Activated naive CD8-positive, alpha-beta T cell treated with anti-CD3 and anti-CD28 coated beads, Interleukin-2, amount 50 U/mL, for 24 hours (primary cell): ENCODE measurements around the gene PFDN4.

Source experiments
- ATAC-seq: fragments of 150-1000 bp; cut with Tn5 transposase; one replicate; pipeline ENCODE4 v1.10.0; 2021
- DNase-seq: peaks from one replicate; pipeline ENCODE4 v3.0.0; 2021
- H3K27ac Mint-ChIP-seq: one replicate; pipeline ENCODE4 v1.8.0; 2021; ENCODE audit warnings: mild to moderate bottlenecking, mixed read lengths
- H3K27me3 Mint-ChIP-seq: one replicate; pipeline ENCODE4 v1.8.0; 2021; ENCODE audit warnings: mixed read lengths
- H3K36me3 Mint-ChIP-seq: one replicate; pipeline ENCODE4 v1.8.0; 2021; ENCODE audit warnings: low read depth, mixed read lengths
- H3K4me1 Mint-ChIP-seq: one replicate; pipeline ENCODE4 v1.8.0; 2021; ENCODE audit warnings: mixed read lengths
- H3K4me3 Mint-ChIP-seq: one replicate; pipeline ENCODE4 v1.8.0; 2021; ENCODE audit warnings: mild to moderate bottlenecking, moderate library complexity, mixed read lengths
- H3K9me3 Mint-ChIP-seq: one replicate; pipeline ENCODE4 v1.8.0; 2021; ENCODE audit warnings: mixed read lengths

PFDN4 gene

DNA sequence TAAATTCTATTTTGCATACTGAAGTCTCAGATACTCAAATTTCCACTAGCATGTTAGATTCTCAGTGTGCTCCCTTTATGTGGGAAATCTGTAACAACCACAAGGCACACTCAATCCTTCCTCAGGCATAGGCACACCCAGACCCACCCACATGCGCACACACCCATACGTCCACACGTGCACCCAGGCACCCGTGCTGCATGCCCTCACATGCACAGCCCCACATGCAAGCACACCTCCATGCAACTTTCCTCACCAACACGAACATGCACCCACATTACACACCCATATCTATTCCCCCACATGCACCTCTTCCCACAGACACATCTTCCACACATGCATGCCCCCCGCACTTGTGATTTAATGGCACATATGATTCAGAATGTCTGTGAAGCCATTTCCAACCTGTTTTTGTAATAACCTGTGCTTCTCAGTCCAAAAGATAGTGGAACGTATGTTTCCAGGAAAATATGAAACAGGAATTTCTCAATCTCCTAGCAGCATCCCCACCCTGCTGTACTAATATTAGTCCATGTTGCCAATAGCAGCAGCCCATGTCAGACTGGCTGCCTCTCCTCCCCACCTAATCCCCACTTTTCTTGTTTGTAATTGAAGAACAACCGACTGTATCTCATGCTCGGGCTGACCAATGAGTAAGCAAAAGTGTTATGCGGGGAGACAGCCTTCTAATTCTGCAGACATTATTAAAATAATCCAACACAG, 22.8 kb upstream of the PFDN4 start:
- DNase-seq, result no peak
- Mint-ChIP-seq H3K27me3 (peaks cover 24% of the 10 kb centered on the region), H3K4me3 (no peak overlapping the region), H3K9me3 (no peaks in the 10 kb centered on the region), H3K27ac (no peak overlapping the region), H3K36me3 (no peaks in the 10 kb centered on the region), H3K4me1 (no peaks in the 10 kb centered on the region)
- ATAC-seq, result no peak

DNA sequence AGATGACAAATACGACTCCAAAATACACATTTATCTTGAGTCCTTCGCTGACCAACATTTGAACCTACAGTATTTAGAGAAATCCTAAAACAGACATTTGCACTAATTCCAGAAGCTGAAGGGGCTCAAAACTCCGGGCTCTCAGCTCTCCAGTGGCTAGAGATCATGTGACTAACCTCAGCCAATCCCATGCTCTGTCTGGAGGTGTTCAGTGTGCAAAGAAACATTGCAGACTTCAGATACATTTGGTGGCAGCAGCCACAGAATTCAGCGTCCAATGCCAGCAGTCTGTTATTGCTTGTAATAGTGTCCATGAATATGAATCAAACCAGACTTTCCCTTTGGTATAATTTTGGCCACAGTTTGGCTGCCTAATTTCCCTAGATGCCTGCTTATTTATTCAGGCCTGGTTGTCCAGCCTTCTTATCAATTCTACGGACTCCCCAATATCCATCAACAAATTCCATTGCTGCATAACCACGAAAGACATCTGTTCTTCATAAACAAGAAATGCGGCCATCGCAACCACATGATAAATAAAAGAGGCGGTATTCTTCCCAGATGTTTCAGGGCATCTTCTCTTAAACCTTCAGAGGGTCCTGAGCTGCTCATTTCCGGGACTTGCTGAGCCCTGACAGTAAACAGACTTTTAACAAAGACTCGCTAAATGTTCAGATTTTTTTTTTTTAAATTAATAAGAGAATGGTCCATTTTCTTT, 19.6 kb upstream of the PFDN4 start:
- Mint-ChIP-seq H3K4me3 (no peak overlapping the region), H3K36me3 (no peaks in the 10 kb centered on the region), H3K4me1 (no peaks in the 10 kb centered on the region), H3K27ac (no peak overlapping the region), H3K9me3 (no peaks in the 10 kb centered on the region), H3K27me3 (peaks cover 20% of the 10 kb centered on the region)
- DNase-seq, result no peak
- no peak for ATAC-seq

GRCh38 chr20:54189630-54190029, 18.3 kb upstream of the PFDN4 start:
- H3K27ac Mint-ChIP-seq, result no peak overlapping the region
- H3K36me3 Mint-ChIP-seq, result no peaks in the 10 kb centered on the region
- no peak overlapping the region for H3K4me3 Mint-ChIP-seq
- ATAC-seq, result no peak
- peaks cover 16% of the 10 kb centered on the region for H3K27me3 Mint-ChIP-seq
- no peak for DNase-seq
- H3K9me3 Mint-ChIP-seq, result no peaks in the 10 kb centered on the region
- H3K4me1 Mint-ChIP-seq, result no peaks in the 10 kb centered on the region

DNA sequence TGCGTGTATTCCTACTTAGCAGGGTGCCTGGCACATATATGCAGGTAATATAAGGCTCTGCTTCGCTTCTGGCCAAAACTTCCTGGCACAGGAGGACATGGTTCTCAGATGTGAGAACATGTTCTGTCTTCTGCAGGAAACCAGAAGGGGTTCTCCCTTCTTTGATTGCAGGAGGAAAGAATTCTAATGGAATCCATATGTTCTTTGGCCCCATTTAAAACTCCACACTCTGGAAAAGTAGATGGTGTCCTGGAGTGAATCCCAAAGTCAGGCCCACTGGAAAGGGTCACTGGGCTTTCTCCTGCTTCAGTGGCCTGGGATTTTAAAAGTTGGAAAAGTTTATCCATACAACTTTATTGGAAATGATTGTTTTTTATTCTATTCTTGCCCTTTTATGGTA, 17.7 kb upstream of the PFDN4 start:
- Mint-ChIP-seq H3K27ac (no peak overlapping the region), H3K4me3 (no peak overlapping the region), H3K9me3 (no peaks in the 10 kb centered on the region), H3K27me3 (peaks cover 10% of the 10 kb centered on the region), H3K4me1 (no peaks in the 10 kb centered on the region), H3K36me3 (no peaks in the 10 kb centered on the region)
- DNase-seq (no peak), ATAC-seq (no peak)

- H3K4me3 Mint-ChIP-seq, result no peak overlapping the region
- H3K27me3 Mint-ChIP-seq, result peaks cover 4% of the 10 kb centered on the region
- DNase-seq (no peak), ATAC-seq (no peak)
- H3K4me1 Mint-ChIP-seq, result no peaks in the 10 kb centered on the region
- no peaks in the 10 kb centered on the region for H3K36me3 Mint-ChIP-seq
- no peaks in the 10 kb centered on the region for H3K9me3 Mint-ChIP-seq
- H3K27ac Mint-ChIP-seq, result no peak overlapping the region
Measured at GRCh38 chr20:54193817-54194216, 14.1 kb upstream of the PFDN4 start.

GRCh38 chr20:54194724-54195438, 13.0 kb upstream of the PFDN4 start:
- Mint-ChIP-seq H3K4me1 (no peaks in the 10 kb centered on the region), H3K27me3 (peaks cover 4% of the 10 kb centered on the region), H3K9me3 (no peaks in the 10 kb centered on the region), H3K36me3 (no peaks in the 10 kb centered on the region), H3K4me3 (no peak overlapping the region), H3K27ac (no peak overlapping the region)
- ATAC-seq, result peak; percentile 36
- DNase-seq, result no peak

GRCh38 chr20:54195483-54196472, 12.1 kb upstream of the PFDN4 start:
- H3K4me1 Mint-ChIP-seq, result no peaks in the 10 kb centered on the region
- no peak overlapping the region for H3K4me3 Mint-ChIP-seq
- no peaks in the 10 kb centered on the region for H3K9me3 Mint-ChIP-seq
- H3K36me3 Mint-ChIP-seq, result no peaks in the 10 kb centered on the region
- DNase-seq (no peak), ATAC-seq (no peak)
- H3K27me3 Mint-ChIP-seq, result peaks cover 4% of the 10 kb centered on the region
- no peak overlapping the region for H3K27ac Mint-ChIP-seq

DNA sequence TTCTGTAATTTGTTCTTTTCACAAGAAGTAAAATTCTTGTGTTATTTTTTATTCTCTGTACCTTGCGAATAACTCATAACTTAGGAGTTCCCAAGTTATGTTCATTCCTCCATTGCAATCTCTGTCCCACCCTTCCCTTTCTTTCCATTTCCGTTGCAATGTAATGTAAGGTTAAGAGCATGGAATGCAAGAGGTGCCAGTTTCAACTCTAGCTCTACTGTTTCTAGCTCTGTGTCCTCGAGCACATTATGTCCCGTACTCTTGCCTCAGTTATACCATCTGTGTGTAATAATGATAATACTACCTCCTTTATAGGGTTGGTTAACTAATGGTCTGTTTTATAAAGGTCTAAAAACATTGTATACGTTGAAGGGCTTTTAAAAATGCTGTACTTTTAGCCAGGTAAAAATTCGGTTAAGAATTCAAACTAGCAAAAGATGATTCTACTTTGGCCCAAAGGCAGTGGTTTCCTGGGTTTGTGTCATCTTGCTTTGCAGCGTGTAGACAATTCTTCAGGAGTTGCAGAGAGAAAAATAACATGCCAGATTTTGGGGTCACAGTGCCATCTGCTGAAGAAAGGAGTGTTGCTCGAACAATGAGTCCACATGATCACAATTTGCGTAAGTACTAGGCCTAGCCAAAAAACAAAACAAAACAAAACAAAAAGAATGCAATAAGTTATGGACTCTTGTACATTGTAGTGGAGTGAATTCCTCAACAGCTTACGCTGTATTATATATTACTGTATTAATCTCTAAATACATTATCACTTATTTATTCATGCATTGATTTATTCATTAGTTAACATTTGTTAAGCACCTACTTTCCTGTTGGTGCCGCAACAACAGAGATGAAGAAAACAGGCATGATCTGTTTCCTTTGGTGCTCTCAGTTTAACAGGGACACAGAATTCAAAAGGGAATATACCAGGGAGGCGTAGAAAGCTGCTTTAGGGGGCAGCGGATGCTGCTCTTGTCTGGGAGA, 10.0 kb upstream of the PFDN4 start:
- no peaks in the 10 kb centered on the region for H3K27me3 Mint-ChIP-seq

GRCh38 chr20:54199283-54199682, 8.6 kb upstream of the PFDN4 start:
- no peaks in the 10 kb centered on the region for H3K9me3 Mint-ChIP-seq
- DNase-seq (no peak), ATAC-seq (no peak)
- H3K4me1 Mint-ChIP-seq, result no peaks in the 10 kb centered on the region
- no peaks in the 10 kb centered on the region for H3K27me3 Mint-ChIP-seq
- H3K27ac Mint-ChIP-seq, result no peak overlapping the region
- no peak overlapping the region for H3K4me3 Mint-ChIP-seq
- H3K36me3 Mint-ChIP-seq, result no peaks in the 10 kb centered on the region

More for the DNA sequence above, 10.0 kb upstream of the PFDN4 start:
- no peak for ATAC-seq
- no peak for DNase-seq
- no peak overlapping the region for H3K27ac Mint-ChIP-seq
- H3K9me3 Mint-ChIP-seq, result no peaks in the 10 kb centered on the region
- H3K36me3 Mint-ChIP-seq, result no peaks in the 10 kb centered on the region
- no peak overlapping the region for H3K4me3 Mint-ChIP-seq
- no peaks in the 10 kb centered on the region for H3K4me1 Mint-ChIP-seq

DNA sequence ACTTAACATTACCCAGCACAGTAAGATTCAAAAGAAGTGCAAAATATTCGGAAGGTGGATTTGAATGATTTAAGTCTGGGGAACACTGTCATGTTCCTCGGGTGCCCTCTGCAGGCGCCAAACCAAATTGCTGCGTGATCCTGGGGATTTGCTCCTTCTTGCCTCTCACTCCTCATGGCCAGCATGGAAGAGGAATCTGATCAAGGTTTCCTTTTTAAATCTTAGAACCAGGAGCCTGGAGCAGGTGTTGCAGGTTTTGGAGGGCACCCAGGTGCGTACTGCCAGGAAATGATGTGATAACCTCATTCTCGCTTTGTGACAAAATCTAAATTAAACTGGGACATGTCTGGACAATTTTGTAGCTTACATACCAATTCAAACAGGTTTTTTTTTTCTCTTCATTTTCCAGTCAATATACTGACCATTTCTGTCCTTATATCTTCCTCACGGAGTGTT, 8.1 kb upstream of the PFDN4 start:
- DNase-seq (peak; percentile 75), ATAC-seq (no peak)
- H3K27ac Mint-ChIP-seq, result no peak overlapping the region
- no peaks in the 10 kb centered on the region for H3K36me3 Mint-ChIP-seq
- H3K4me1 Mint-ChIP-seq, result no peaks in the 10 kb centered on the region
- no peak overlapping the region for H3K4me3 Mint-ChIP-seq
- no peaks in the 10 kb centered on the region for H3K27me3 Mint-ChIP-seq
- no peaks in the 10 kb centered on the region for H3K9me3 Mint-ChIP-seq

DNA sequence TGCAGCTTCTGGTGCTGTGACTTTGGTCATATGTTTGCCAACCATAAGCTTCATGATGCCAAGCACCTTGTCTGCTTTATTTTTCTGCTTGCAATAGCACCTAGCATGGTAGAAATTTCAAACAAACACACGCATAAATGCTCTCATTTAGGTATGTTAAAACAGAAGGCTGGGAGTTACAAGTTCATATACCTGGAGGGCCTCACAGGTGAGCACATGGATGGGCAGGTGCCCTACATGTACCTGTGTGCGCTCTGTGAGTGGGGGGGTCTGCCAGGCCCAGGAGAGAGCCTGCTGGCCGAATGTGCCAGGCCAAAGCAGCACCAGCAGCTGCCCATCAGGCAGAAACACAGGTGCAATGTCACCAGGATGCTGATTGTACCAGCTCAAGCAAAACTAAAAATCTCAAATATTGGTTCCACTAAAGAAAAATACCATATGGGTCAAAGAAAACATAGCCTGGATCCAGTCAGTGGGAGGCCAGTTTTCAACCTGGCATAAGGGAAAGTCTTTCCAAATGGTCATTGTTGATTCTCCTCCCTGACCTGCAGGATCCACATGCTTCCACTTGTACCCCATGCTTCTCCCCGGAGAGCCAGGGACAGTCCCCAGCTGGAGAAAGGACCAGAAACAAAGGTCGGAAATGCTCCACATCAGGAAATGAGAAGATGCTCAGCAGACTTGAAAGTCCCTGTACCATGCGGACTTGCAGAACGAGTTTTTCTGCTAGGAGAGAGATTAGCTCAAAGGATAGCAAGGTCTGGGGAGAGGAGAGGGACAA, 7.2 kb upstream of the PFDN4 start:
- DNase-seq (no peak), ATAC-seq (no peak)
- no peak overlapping the region for H3K4me3 Mint-ChIP-seq
- H3K27ac Mint-ChIP-seq, result no peak overlapping the region
- no peaks in the 10 kb centered on the region for H3K9me3 Mint-ChIP-seq
- H3K4me1 Mint-ChIP-seq, result peaks cover 8% of the 10 kb centered on the region
- H3K36me3 Mint-ChIP-seq, result no peaks in the 10 kb centered on the region
- H3K27me3 Mint-ChIP-seq, result no peaks in the 10 kb centered on the region

DNA sequence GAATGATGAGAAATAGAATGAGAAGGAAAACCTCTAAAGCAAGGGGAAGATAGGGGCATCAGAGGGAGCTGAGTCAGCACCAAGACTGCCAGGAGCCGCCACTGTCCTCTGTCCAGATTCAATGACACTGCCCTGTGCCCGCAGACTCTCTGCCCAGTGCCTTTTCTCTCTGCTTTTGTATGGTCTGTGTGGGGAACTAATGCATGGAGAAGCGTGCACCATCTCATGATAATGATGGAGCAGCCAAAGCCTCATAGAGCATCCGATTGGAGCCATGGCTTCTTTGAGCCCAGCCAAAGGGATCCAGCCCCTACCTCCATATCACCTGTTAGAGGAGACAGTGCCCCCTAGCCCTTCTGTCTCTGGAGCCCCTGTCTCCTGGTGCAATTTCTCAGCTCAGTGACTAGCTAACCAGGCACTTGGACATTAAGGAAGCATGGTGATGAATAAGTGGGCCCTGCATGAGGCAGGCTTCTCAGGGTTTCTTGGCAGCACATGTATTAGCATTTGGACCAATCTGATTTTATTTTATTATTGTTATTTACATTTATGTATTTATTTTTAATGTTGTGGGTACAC, 6.5 kb upstream of the PFDN4 start:
- Mint-ChIP-seq H3K27ac (no peak overlapping the region), H3K9me3 (no peaks in the 10 kb centered on the region), H3K36me3 (no peaks in the 10 kb centered on the region), H3K27me3 (no peaks in the 10 kb centered on the region), H3K4me1 (peaks cover 14% of the 10 kb centered on the region), H3K4me3 (no peak overlapping the region)
- DNase-seq (no peak), ATAC-seq (no peak)
